Vagina (tissue), 2 donors: Measurements from ENCODE around the gene PARD3. TPM values are rescaled to one million over a fixed set of nuclear protein-coding genes. Genes with fewer than 3 reads are reported as not detected.

Experiments
- DNase-seq, 2 donors: peaks; one replicate each; pipeline ENCODE4 v3.0.0-alpha.2; 2017; ENCODE audit errors: extremely low spot score in 2 of 2
- H3K27ac ChIP-seq: fragments of 200-600 bp; sonication (generic); one replicate; pipeline ENCODE4 v1.5.1; 2019
- H3K27me3 ChIP-seq: fragments of 200-600 bp; sonication (generic); one replicate; pipeline ENCODE4 v1.5.1; 2019
- H3K36me3 ChIP-seq, 2 donors: fragments of 200-600 bp; sonication (generic); one replicate each; pipeline ENCODE4 v1.5.1; 2017 to 2019
- H3K4me1 ChIP-seq: fragments of 200-600 bp; sonication (generic); one replicate; pipeline ENCODE4 v1.5.1; 2019
- H3K4me3 ChIP-seq, 2 donors: fragments of 200-600 bp; sonication (generic); 1 replicate in 1 of 2; 2 replicates in 1 of 2; pipeline ENCODE4 v1.5.1; 2016 to 2019
- H3K9me3 ChIP-seq: fragments of 200-600 bp; sonication (generic); one replicate; pipeline ENCODE4 v1.5.1; 2019
- POLR2A ChIP-seq, 2 donors: fragments of 450-650 bp; IDR thresholded peaks; one replicate each; pipeline ENCODE4 v1.6.1; 2017; ENCODE audit warnings: antibody characterized with exemption in 2 of 2, mild to moderate bottlenecking in 2 of 2, moderate library complexity in 2 of 2
- POLR2AphosphoS5 ChIP-seq, 2 donors: sonication (generic); formaldehyde crosslinking; IDR thresholded peaks; one replicate each; pipeline ENCODE4 v1.9.0; 2017; ENCODE audit warnings: antibody characterized with exemption in 2 of 2, mild to moderate bottlenecking in 2 of 2, low read depth in 1 of 2; ENCODE audit not compliant: insufficient read depth in 1 of 2
- intact Hi-C: fragments of 100-400 bp; cut with DNase I; formaldehyde crosslinking; loops from one replicate; pipeline ENCODE4 v1.15.1; 2023
- total RNA-seq: library from RNA; depleted of rRNA; stranded (reverse); fragments of >200 nt; gene quantifications from one replicate; pipeline ENCODE4 v1.2.3, GENCODE V29; 2016
- TF ChIP-seq, protein P1 (sequence below), 3 experiments: fragments of 450-650 bp in 2 of 3; fragments of 200-600 bp in 1 of 3; sonication (generic) in 1 of 3; IDR thresholded peaks; one replicate each; pipeline ENCODE4 v1.5.1; 2017 to 2019; ENCODE audit warnings: antibody characterized with exemption in 3 of 3, mild to moderate bottlenecking in 2 of 3, moderate library complexity in 2 of 3

Gene PARD3
- total RNA-seq, 1 donor from 2014 or later: 95.5 TPM

DNA sequence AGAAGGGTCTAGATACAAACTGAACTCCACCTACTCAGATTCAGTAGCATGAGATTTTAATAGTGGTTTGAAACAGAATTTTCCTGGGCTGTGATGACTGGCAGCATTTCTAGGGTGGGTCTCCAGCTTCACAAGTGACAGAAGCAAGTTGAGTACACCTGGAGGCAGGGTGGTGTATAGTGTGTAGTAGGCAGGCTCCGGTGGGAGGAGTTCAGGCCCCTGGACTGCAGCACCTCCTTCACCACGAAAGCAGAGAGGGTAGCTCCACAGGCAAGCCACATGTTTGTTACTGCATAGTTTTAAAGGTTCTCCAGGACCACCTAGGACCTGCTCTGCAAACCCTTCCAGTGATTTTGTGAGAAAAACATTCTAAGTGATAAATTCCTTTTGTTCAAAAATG, 347.2 kb downstream of the PARD3 start:
- H3K27ac ChIP-seq: no peak overlapping the region
- no peak for DNase-seq
- no peaks in the 10 kb centered on the region for H3K27me3 ChIP-seq
- intact Hi-C loops: no loop called here
- peaks cover under 1% of the 10 kb centered on the region for H3K4me1 ChIP-seq
- peaks cover 0 to 10% of the 10 kb centered on the region in 2 donors for H3K36me3 ChIP-seq
- no peaks in the 10 kb centered on the region for H3K9me3 ChIP-seq
- no peak overlapping the region for H3K4me3 ChIP-seq
- TF ChIP-seq POLR2AphosphoS5 (IDR thresholded peaks at IDR 0.05; ENCODE audit: insufficient read depth in 1 of 2, low read depth in 1 of 2): no peak
- TF ChIP-seq POLR2A (IDR thresholded peaks at IDR 0.05): no peak
- TF ChIP-seq, protein P1, sequence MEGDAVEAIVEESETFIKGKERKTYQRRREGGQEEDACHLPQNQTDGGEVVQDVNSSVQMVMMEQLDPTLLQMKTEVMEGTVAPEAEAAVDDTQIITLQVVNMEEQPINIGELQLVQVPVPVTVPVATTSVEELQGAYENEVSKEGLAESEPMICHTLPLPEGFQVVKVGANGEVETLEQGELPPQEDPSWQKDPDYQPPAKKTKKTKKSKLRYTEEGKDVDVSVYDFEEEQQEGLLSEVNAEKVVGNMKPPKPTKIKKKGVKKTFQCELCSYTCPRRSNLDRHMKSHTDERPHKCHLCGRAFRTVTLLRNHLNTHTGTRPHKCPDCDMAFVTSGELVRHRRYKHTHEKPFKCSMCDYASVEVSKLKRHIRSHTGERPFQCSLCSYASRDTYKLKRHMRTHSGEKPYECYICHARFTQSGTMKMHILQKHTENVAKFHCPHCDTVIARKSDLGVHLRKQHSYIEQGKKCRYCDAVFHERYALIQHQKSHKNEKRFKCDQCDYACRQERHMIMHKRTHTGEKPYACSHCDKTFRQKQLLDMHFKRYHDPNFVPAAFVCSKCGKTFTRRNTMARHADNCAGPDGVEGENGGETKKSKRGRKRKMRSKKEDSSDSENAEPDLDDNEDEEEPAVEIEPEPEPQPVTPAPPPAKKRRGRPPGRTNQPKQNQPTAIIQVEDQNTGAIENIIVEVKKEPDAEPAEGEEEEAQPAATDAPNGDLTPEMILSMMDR (IDR thresholded peaks at IDR 0.05): no peak

DNA sequence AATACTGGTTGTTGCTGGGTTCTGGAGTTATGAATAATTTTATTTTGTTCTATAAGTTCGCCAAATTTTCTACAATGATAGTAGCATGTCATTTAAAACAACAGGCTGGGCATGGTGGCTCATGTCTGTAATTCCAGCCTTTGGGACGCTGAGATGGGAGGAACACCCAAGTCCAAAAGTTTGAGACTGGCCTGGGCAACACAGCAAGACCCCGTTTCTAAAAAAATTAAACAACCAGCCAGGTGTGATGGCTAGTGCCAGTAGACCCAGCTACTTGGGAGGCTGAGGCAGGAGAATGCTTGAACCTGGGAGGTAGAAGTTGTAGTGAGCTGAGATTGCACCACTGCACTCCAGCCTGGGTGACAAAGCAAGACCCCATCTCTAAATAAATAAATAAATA, 347.7 kb downstream of the PARD3 start:
- H3K27ac ChIP-seq: no peak overlapping the region
- H3K4me1 ChIP-seq: no peaks in the 10 kb centered on the region
- intact Hi-C loops: no loop called here
- no peak for TF ChIP-seq POLR2A (IDR thresholded peaks at IDR 0.05)
- no peak for TF ChIP-seq POLR2AphosphoS5 (IDR thresholded peaks at IDR 0.05; ENCODE audit: insufficient read depth in 1 of 2, low read depth in 1 of 2)
- TF ChIP-seq, protein P1 (IDR thresholded peaks at IDR 0.05): no peak
- H3K27me3 ChIP-seq: no peaks in the 10 kb centered on the region
- no peak for DNase-seq
- no peak overlapping the region for H3K4me3 ChIP-seq
- peaks cover 0 to 10% of the 10 kb centered on the region in 2 donors for H3K36me3 ChIP-seq
- H3K9me3 ChIP-seq: no peaks in the 10 kb centered on the region

DNA sequence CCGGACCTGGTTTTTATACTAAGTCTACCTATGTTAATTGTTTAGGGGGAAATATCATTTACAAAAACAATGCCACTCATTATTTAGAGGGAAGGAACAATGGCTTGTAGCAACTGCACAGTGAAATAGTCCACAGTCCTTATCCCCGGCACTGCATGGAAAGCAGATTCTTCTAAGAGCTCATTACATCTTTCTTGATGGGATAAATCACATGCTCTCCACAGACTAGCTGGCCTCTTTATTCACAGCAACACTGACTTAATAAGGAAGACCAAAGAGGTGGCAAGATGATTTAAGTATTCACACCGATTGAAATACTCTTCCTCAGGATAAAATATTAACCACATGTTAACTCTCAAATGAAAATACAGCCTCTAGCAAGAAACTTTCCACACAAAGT, 349.4 kb downstream of the PARD3 start:
- H3K4me3 ChIP-seq: no peak overlapping the region
- no peaks in the 10 kb centered on the region for H3K9me3 ChIP-seq
- peaks cover 0 to 10% of the 10 kb centered on the region in 2 donors for H3K36me3 ChIP-seq
- intact Hi-C loops: no loop called here
- H3K27me3 ChIP-seq: no peaks in the 10 kb centered on the region
- TF ChIP-seq POLR2AphosphoS5 (IDR thresholded peaks at IDR 0.05; ENCODE audit: insufficient read depth in 1 of 2, low read depth in 1 of 2) (no peak), POLR2A (IDR thresholded peaks at IDR 0.05) (no peak)
- TF ChIP-seq, protein P1 (IDR thresholded peaks at IDR 0.05): no peak
- H3K4me1 ChIP-seq: no peaks in the 10 kb centered on the region
- no peak for DNase-seq
- no peak overlapping the region for H3K27ac ChIP-seq

DNA sequence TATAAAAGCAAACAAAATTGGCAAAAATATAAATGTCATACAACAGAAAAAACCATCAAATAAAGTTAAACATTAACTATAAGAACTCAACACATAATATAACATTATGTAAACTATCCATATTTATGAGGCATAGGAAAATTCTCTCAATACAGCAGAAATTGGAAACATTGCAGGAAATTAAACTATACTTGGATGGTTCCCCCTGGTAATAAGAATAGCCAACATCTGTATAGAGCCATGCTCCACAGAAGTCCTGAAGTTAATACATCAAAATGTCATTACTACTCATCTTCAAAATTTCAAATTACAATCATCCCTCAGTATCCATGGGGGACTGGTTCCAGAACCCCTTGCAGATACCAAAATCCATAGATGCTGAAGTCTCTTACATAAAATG, 350.5 kb downstream of the PARD3 start:
- Histone ChIP-seq H3K27ac (no peak overlapping the region), H3K36me3 (peaks cover 0 to 10% of the 10 kb centered on the region in 2 donors), H3K4me1 (no peaks in the 10 kb centered on the region), H3K4me3 (no peak overlapping the region), H3K27me3 (no peaks in the 10 kb centered on the region), H3K9me3 (no peaks in the 10 kb centered on the region)
- TF ChIP-seq POLR2A (IDR thresholded peaks at IDR 0.05) (no peak), POLR2AphosphoS5 (IDR thresholded peaks at IDR 0.05; ENCODE audit: insufficient read depth in 1 of 2, low read depth in 1 of 2) (no peak)
- TF ChIP-seq, protein P1 (IDR thresholded peaks at IDR 0.05): no peak
- intact Hi-C loops: no loop called here
- DNase-seq: no peak

DNA sequence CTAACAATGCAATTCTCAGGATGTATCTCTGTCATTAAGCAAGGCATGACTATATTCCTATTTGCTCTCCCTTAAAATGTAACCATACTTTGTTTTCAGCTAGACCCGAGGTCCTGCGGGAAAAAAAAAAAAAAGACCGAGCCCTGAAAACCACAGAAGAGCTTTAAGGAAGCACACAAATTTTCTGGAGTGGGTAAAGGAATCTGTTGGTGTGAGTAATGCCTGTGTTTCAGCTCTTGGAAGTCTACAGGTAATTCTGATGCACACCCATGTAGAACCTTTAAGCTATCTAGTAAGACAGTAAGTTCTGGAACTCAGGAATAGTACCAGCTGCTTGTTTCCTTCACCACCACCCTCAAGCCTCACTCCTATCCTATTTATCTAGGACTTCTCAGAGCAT, 351.1 kb downstream of the PARD3 start:
- H3K27me3 ChIP-seq: no peaks in the 10 kb centered on the region
- no peak overlapping the region for H3K4me3 ChIP-seq
- no peaks in the 10 kb centered on the region for H3K4me1 ChIP-seq
- DNase-seq: no peak
- H3K36me3 ChIP-seq: peaks cover 0 to 6% of the 10 kb centered on the region in 2 donors
- TF ChIP-seq POLR2AphosphoS5 (IDR thresholded peaks at IDR 0.05; ENCODE audit: insufficient read depth in 1 of 2, low read depth in 1 of 2): no peak
- TF ChIP-seq, protein P1 (IDR thresholded peaks at IDR 0.05): no peak
- no peak for TF ChIP-seq POLR2A (IDR thresholded peaks at IDR 0.05)
- no peaks in the 10 kb centered on the region for H3K9me3 ChIP-seq
- intact Hi-C loops: no loop called here
- no peak overlapping the region for H3K27ac ChIP-seq
